Measurements from ENCODE around the gene OR2B6. TPM values are rescaled to one million over a fixed set of nuclear protein-coding genes. Genes with fewer than 3 reads are reported as not detected.

Gene OR2B6
- total and polyA plus RNA-seq, 10 donors: 0.18 to 1.5 TPM; not detected in 8

DNA sequence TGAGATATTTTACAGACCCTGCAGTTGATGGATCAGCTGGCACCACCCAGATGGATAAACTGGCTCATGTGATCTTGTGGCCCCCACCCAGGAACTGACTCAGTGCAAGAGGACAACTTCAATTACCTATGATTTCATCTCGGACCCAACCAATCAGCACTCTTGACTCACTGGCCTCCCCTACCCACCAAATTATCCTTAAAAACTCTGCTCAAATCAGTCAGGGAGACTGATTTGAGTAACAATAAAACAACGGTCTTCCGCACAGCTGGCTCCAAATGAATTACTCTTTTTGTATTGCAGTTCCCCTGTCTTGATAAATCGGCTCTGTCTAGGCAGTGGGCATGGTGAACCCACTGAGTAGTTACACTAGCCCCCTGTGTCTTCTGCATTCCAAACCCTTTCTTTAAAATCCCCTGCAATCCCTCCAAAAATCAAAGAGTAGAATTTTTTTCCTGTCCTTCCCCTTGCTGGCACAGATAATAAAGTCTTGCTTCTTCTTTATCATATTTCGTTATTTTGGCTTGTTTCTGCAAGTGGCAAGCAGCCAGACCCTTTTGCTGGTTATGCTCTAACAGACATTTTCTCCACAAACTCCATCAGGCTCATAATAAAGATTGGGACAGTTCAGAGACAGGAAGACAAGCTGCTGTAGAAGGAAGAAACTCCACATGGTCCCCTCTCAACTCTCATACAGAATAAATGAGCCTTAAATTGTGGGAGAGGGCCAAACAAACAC lies 48.3 kb downstream of the OR2B6 start:
- WGBS, 5 donors: 57 to 76% (median 71%) methylated on average over 5 of the region's 5 CpGs
- Histone ChIP-seq H3K9me3 (no peaks in the 10 kb centered on the region), H3K4me1 (peaks cover 0 to 4% (median 0%) of the 10 kb centered on the region in 6 donors), H3K27ac (no peak overlapping the region), H3K4me3 (no peak overlapping the region), H3K27me3 (replicated peaks in 1 of 7) (peaks cover 0 to 13% (median 0%) of the 10 kb centered on the region in 7 donors), H3K36me3 (no peaks in the 10 kb centered on the region)
- TF ChIP-seq POLR2A (IDR thresholded peaks at IDR 0.05) (no peak), CTCF (IDR thresholded peaks at IDR 0.05 in 8 of 11, conservative IDR thresholded peaks at IDR 0.05 in 3 of 11) (no peak), POLR2AphosphoS5 (IDR thresholded peaks at IDR 0.05) (no peak)
- intact Hi-C loops (cut with DNase I; ENCODE audit: low total_unique reads): no loop called here
- no peak for DNase-seq

- no peak for DNase-seq
- intact Hi-C loops (cut with DNase I; ENCODE audit: low total_unique reads): no loop called here
- H3K4me1 ChIP-seq: peaks cover 0 to 4% (median 0%) of the 10 kb centered on the region in 6 donors
- no peak overlapping the region for H3K27ac ChIP-seq
- H3K36me3 ChIP-seq: no peaks in the 10 kb centered on the region
- H3K27me3 ChIP-seq (replicated peaks in 1 of 7): peaks cover 0 to 11% (median 0%) of the 10 kb centered on the region in 7 donors
- H3K9me3 ChIP-seq: no peaks in the 10 kb centered on the region
- no peak overlapping the region for H3K4me3 ChIP-seq
- 44 to 68% (median 58%) methylated on average over 3 of the region's 3 CpGs for WGBS, 5 donors
- TF ChIP-seq POLR2A (IDR thresholded peaks at IDR 0.05) (no peak), POLR2AphosphoS5 (IDR thresholded peaks at IDR 0.05) (no peak), CTCF (IDR thresholded peaks at IDR 0.05 in 8 of 11, conservative IDR thresholded peaks at IDR 0.05 in 3 of 11) (no peak)
Observed at GRCh38 chr6:28005975-28006374, 48.9 kb downstream of the OR2B6 start.

Other genes starting within 250 kb of the OR2B6 start
- not detected for gene OR2B2, start 44.8 kb upstream of the OR2B6 start, total RNA-seq
- not detected for gene OR2B2, start 44.8 kb upstream of the OR2B6 start, polyA plus RNA-seq
- 1 to 10 TPM in 4 of 7 donors, under 1 TPM in 3; 0.60 to 2.0 (median 1.0) TPM for gene ZNF165, start 123.3 kb downstream of the OR2B6 start, total RNA-seq
- 1 to 10 TPM in 2 of 3 donors, under 1 TPM in 1; 0.77 to 1.9 (median 1.3) TPM for gene ZNF165, start 123.3 kb downstream of the OR2B6 start, polyA plus RNA-seq
- gene ZSCAN16, start 167.4 kb downstream of the OR2B6 start, total RNA-seq: 10 to 100 TPM in 2 of 7 donors, 1 to 10 TPM in 5; 6.2 to 11.7 (median 8.4) TPM
- 10 to 100 TPM in 1 of 3 donors, 1 to 10 TPM in 2; 8.6 to 11.1 (median 8.8) TPM for gene ZSCAN16, start 167.4 kb downstream of the OR2B6 start, polyA plus RNA-seq
- 10 to 100 TPM; 22.2 to 33.0 (median 28.6) TPM for gene ZKSCAN8, start 184.6 kb downstream of the OR2B6 start, total RNA-seq
- 1 to 10 TPM; 3.1 to 4.4 (median 3.4) TPM for gene ZKSCAN8, start 184.6 kb downstream of the OR2B6 start, polyA plus RNA-seq

All from spleen (tissue), 11 donors.